ENCODE measurements around the gene LRRIQ3. TPM values are rescaled to one million over a fixed set of nuclear protein-coding genes. Genes with fewer than 3 reads are reported as not detected.

The LRRIQ3 gene
- total and polyA plus RNA-seq, 4 donors: 0.37 to 1.6 (median 1.0) TPM

DNA sequence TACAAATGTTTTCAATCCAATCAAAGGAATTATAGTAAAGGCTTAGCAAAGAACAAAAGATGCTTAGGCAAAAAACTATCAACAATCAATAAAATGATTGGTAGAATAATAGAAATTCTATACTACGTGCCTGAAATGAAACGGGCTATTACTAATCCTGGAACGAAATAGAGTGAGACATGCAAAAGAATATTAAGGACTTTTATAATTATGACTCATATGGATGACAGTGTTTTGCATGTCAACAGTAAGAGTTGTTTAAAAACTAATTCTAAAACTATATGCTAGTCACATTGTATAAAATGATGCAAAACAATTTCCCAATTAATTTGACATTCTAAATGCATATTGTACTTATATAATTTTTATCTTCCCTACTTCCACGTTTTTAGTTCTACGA, 35.6 kb downstream of the LRRIQ3 start (continued):
- TF ChIP-seq NR2F2 (IDR thresholded peaks at IDR 0.05): no peak

DNA sequence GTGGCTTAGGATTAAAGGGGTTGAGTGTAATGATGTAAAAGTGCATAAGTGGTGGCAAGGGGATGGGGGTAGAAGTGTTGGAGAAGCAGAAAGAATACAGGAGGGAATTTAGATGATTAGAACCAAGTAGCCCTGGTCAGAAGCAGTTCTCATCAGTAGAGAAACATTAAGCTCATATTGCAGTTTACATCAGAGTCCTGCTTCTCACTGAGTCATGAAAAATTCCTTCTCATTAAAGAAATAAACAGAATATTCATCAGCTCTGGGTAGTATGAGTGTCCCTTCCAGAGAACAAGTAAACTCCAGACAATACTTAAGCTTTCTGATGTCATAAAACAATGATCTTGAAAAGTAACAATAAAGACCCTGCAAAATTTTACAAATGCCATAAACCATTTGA, 36.5 kb downstream of the LRRIQ3 start:
- no peak for TF ChIP-seq JUND (IDR thresholded peaks at IDR 0.05)
- Histone ChIP-seq H3K4me3 (ENCODE audit: low read depth in 1 of 3, low read length in 3 of 3) (no peak overlapping the region), H3K27ac (ENCODE audit: low read depth in 1 of 2, low read length in 2 of 2) (no peak overlapping the region), H3K9ac (ENCODE audit: low read depth in 1 of 2, low read length in 2 of 2) (no peak overlapping the region), H3K9me3 (ENCODE audit: control insufficient read depth in 4 of 4, low read length in 3 of 4) (no peaks in the 10 kb centered on the region), H3K4me1 (ENCODE audit: control insufficient read depth in 4 of 4, insufficient read depth in 4 of 4, low read length in 3 of 4) (no peaks in the 10 kb centered on the region), H3K27me3 (ENCODE audit: control insufficient read depth in 4 of 4, insufficient read depth in 4 of 4, low read length in 3 of 4) (no peaks in the 10 kb centered on the region), H3K36me3 (ENCODE audit: control insufficient read depth in 4 of 4, insufficient read depth in 3 of 4, low read depth in 1 of 4, low read length in 3 of 4) (no peaks in the 10 kb centered on the region)
- DNase-seq (ENCODE audit: low spot score): no peak

DNA sequence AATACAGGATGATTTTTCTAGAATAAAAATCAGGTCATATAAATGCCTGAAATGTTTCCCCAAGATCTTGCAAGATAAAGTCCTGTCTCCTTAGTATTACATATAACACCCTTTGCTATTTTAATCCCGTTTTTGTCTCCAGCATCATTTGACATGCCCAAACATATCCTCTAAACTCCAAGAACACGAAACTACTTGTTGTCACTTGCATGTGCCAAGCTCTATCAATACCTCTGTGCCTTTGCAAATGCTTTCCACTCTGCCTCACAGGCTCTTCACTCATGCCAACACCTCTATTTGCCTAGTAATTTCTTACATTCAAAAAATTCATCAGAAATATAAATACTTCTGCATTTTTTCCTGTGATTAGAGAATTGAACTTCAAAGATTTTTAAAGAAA, 37.9 kb downstream of the LRRIQ3 start:
- Histone ChIP-seq H3K36me3 (ENCODE audit: control insufficient read depth in 4 of 4, insufficient read depth in 3 of 4, low read depth in 1 of 4, low read length in 3 of 4) (no peaks in the 10 kb centered on the region), H3K27me3 (ENCODE audit: control insufficient read depth in 4 of 4, insufficient read depth in 4 of 4, low read length in 3 of 4) (no peaks in the 10 kb centered on the region), H3K9me3 (ENCODE audit: control insufficient read depth in 4 of 4, low read length in 3 of 4) (no peaks in the 10 kb centered on the region), H3K27ac (ENCODE audit: low read depth in 1 of 2, low read length in 2 of 2) (no peak overlapping the region), H3K4me3 (ENCODE audit: low read depth in 1 of 3, low read length in 3 of 3) (no peak overlapping the region), H3K9ac (ENCODE audit: low read depth in 1 of 2, low read length in 2 of 2) (no peak overlapping the region), H3K4me1 (ENCODE audit: control insufficient read depth in 4 of 4, insufficient read depth in 4 of 4, low read length in 3 of 4) (no peaks in the 10 kb centered on the region)
- 80% methylated on average over 2 of the region's 2 CpGs for WGBS
- no peak for DNase-seq (ENCODE audit: low spot score)
- TF ChIP-seq, protein P1, sequence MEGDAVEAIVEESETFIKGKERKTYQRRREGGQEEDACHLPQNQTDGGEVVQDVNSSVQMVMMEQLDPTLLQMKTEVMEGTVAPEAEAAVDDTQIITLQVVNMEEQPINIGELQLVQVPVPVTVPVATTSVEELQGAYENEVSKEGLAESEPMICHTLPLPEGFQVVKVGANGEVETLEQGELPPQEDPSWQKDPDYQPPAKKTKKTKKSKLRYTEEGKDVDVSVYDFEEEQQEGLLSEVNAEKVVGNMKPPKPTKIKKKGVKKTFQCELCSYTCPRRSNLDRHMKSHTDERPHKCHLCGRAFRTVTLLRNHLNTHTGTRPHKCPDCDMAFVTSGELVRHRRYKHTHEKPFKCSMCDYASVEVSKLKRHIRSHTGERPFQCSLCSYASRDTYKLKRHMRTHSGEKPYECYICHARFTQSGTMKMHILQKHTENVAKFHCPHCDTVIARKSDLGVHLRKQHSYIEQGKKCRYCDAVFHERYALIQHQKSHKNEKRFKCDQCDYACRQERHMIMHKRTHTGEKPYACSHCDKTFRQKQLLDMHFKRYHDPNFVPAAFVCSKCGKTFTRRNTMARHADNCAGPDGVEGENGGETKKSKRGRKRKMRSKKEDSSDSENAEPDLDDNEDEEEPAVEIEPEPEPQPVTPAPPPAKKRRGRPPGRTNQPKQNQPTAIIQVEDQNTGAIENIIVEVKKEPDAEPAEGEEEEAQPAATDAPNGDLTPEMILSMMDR (IDR thresholded peaks at IDR 0.05; ENCODE audit: low read depth, low read length, missing input control): no peak
- no peak for TF ChIP-seq HNF4A (conservative IDR thresholded peaks at IDR 0.05)
- no peak for TF ChIP-seq EGR1 (IDR thresholded peaks at IDR 0.05; ENCODE audit: low read depth in 2 of 2)
- TF ChIP-seq HNF4G (IDR thresholded peaks at IDR 0.05): no peak
- TF ChIP-seq NR2F2 (IDR thresholded peaks at IDR 0.05): no peak
- no peak for TF ChIP-seq RAD21 (IDR thresholded peaks at IDR 0.05)
- TF ChIP-seq TAF1 (conservative IDR thresholded peaks at IDR 0.05): no peak
- TF ChIP-seq, protein P2, sequence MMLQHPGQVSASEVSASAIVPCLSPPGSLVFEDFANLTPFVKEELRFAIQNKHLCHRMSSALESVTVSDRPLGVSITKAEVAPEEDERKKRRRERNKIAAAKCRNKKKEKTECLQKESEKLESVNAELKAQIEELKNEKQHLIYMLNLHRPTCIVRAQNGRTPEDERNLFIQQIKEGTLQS (IDR thresholded peaks at IDR 0.05): no peak
- no peak for TF ChIP-seq JUND (IDR thresholded peaks at IDR 0.05)

DNA sequence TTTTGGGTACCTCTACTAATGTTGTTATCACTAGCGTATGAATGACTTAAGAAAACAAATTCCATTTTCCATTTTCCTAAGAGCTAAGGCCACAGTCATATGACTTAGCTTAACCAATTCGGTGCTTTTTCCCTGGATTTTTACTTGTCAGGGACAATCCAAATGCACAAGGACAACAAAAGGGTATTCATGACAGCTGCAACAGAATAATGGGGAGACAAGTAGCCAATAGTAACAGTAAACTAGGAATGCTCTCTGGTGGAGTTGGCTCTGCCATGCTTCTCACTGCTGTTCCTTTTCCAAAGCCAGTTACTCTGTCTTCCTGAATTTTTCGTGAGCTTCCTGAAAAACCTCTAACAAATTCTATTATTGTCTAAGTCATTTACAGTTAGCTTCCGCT, 52.9 kb downstream of the LRRIQ3 start:
- Histone ChIP-seq H3K9me3 (ENCODE audit: control insufficient read depth in 4 of 4, low read length in 3 of 4) (no peaks in the 10 kb centered on the region), H3K27me3 (ENCODE audit: control insufficient read depth in 4 of 4, insufficient read depth in 4 of 4, low read length in 3 of 4) (no peaks in the 10 kb centered on the region), H3K4me1 (ENCODE audit: control insufficient read depth in 4 of 4, insufficient read depth in 4 of 4, low read length in 3 of 4) (no peaks in the 10 kb centered on the region), H3K36me3 (ENCODE audit: control insufficient read depth in 4 of 4, insufficient read depth in 3 of 4, low read depth in 1 of 4, low read length in 3 of 4) (no peaks in the 10 kb centered on the region), H3K9ac (ENCODE audit: low read depth in 1 of 2, low read length in 2 of 2) (no peak overlapping the region), H3K27ac (ENCODE audit: low read depth in 1 of 2, low read length in 2 of 2) (no peak overlapping the region), H3K4me3 (ENCODE audit: low read depth in 1 of 3, low read length in 3 of 3) (no peak overlapping the region)
- WGBS: 90% methylated on average over 4 of the region's 4 CpGs
- no peak for DNase-seq (ENCODE audit: low spot score)
- TF ChIP-seq, protein P2 (IDR thresholded peaks at IDR 0.05): no peak
- TF ChIP-seq EGR1 (IDR thresholded peaks at IDR 0.05; ENCODE audit: low read depth in 2 of 2) (no peak), HNF4A (conservative IDR thresholded peaks at IDR 0.05) (no peak), SP1 (IDR thresholded peaks at IDR 0.05) (no peak), JUND (IDR thresholded peaks at IDR 0.05) (no peak), FOXA1 (IDR thresholded peaks at IDR 0.05) (no peak), TAF1 (conservative IDR thresholded peaks at IDR 0.05) (no peak), YY1 (IDR thresholded peaks at IDR 0.05) (no peak), RXRA (IDR thresholded peaks at IDR 0.05) (no peak), FOXA2 (IDR thresholded peaks at IDR 0.05) (no peak), HNF4G (IDR thresholded peaks at IDR 0.05) (no peak), RAD21 (IDR thresholded peaks at IDR 0.05) (no peak), NR2F2 (IDR thresholded peaks at IDR 0.05) (no peak)
- TF ChIP-seq, protein P3, sequence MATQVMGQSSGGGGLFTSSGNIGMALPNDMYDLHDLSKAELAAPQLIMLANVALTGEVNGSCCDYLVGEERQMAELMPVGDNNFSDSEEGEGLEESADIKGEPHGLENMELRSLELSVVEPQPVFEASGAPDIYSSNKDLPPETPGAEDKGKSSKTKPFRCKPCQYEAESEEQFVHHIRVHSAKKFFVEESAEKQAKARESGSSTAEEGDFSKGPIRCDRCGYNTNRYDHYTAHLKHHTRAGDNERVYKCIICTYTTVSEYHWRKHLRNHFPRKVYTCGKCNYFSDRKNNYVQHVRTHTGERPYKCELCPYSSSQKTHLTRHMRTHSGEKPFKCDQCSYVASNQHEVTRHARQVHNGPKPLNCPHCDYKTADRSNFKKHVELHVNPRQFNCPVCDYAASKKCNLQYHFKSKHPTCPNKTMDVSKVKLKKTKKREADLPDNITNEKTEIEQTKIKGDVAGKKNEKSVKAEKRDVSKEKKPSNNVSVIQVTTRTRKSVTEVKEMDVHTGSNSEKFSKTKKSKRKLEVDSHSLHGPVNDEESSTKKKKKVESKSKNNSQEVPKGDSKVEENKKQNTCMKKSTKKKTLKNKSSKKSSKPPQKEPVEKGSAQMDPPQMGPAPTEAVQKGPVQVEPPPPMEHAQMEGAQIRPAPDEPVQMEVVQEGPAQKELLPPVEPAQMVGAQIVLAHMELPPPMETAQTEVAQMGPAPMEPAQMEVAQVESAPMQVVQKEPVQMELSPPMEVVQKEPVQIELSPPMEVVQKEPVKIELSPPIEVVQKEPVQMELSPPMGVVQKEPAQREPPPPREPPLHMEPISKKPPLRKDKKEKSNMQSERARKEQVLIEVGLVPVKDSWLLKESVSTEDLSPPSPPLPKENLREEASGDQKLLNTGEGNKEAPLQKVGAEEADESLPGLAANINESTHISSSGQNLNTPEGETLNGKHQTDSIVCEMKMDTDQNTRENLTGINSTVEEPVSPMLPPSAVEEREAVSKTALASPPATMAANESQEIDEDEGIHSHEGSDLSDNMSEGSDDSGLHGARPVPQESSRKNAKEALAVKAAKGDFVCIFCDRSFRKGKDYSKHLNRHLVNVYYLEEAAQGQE (IDR thresholded peaks at IDR 0.05): no peak
- TF ChIP-seq, protein P1 (IDR thresholded peaks at IDR 0.05; ENCODE audit: low read depth, low read length, missing input control): no peak
- TF ChIP-seq, protein P4, sequence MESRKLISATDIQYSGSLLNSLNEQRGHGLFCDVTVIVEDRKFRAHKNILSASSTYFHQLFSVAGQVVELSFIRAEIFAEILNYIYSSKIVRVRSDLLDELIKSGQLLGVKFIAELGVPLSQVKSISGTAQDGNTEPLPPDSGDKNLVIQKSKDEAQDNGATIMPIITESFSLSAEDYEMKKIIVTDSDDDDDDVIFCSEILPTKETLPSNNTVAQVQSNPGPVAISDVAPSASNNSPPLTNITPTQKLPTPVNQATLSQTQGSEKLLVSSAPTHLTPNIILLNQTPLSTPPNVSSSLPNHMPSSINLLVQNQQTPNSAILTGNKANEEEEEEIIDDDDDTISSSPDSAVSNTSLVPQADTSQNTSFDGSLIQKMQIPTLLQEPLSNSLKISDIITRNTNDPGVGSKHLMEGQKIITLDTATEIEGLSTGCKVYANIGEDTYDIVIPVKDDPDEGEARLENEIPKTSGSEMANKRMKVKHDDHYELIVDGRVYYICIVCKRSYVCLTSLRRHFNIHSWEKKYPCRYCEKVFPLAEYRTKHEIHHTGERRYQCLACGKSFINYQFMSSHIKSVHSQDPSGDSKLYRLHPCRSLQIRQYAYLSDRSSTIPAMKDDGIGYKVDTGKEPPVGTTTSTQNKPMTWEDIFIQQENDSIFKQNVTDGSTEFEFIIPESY (IDR thresholded peaks at IDR 0.05): no peak
